Memory B cell (primary cell): Measurements from ENCODE around the gene TLX1.

Experiments
- ATAC-seq: fragments of 150-1000 bp; cut with Tn5 transposase; 2 replicates; pipeline ENCODE4 v1.10.0; 2021; ENCODE audit warnings: low read depth, mild to moderate bottlenecking, moderate library complexity
- DNase-seq, 2 donors: peaks; one replicate each; pipeline ENCODE4 v3.0.0; 2022; ENCODE audit warnings: low spot score in 2 of 2
- H3K27ac Mint-ChIP-seq: one replicate; pipeline ENCODE4 v1.8.0; 2022; ENCODE audit warnings: mild to moderate bottlenecking, moderate library complexity, mixed read lengths
- H3K27me3 Mint-ChIP-seq: one replicate; pipeline ENCODE4 v1.8.0; 2022; ENCODE audit warnings: mixed read lengths
- H3K36me3 Mint-ChIP-seq: one replicate; pipeline ENCODE4 v1.8.0; 2022; ENCODE audit warnings: mild to moderate bottlenecking, mixed read lengths
- H3K4me1 Mint-ChIP-seq: one replicate; pipeline ENCODE4 v1.8.0; 2022; ENCODE audit warnings: mixed read lengths
- H3K4me3 Mint-ChIP-seq: one replicate; pipeline ENCODE4 v1.8.0; 2022; ENCODE audit warnings: mild to moderate bottlenecking, moderate library complexity, mixed read lengths
- H3K9me3 Mint-ChIP-seq: one replicate; pipeline ENCODE4 v1.8.0; 2022; ENCODE audit warnings: mixed read lengths

The TLX1 gene

DNA sequence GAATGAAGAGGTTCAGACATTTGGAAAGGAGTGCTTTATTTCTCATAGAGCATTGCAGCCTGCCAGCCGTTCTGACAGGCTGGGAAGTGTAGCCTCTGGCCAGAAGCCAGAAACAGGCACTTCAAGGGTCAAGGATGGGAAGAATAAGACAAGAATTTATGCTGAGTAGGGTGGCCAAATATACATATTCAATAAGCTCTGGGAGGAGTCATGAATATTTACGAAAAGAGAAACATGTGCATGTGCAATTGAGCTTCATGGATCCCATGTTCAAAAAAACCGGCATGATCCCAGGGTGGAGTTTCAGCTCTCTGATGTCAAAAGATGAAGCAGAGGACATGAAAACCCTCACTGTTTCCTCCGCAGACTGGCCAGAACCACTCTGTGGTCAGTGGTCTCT, 32.9 kb downstream of the TLX1 start:
- Mint-ChIP-seq H3K9me3 (peaks cover 8% of the 10 kb centered on the region), H3K27ac (no peak overlapping the region), H3K27me3 (peaks cover 29% of the 10 kb centered on the region), H3K36me3 (peaks cover 2% of the 10 kb centered on the region), H3K4me1 (peaks cover 10% of the 10 kb centered on the region), H3K4me3 (no peak overlapping the region)
- no peak for DNase-seq
- ATAC-seq = no peak

DNA sequence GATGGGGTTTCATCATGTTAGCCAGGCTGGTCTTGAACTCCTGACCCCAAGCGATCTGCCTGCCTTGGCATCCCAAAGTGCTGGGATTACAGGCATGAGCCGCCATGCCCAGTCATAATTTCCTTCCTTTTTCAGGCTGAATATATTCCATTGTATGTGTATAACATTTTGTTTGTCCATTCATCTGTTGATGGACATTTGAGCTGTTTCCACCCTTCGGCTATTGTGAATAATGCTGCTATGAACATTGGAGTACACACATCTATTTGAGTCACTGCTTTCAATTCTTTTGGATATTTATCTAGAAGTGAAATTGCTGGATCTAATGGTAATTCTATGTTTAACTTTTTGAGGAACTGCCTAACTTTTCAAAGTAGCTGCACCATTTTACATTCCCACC, 34.6 kb downstream of the TLX1 start:
- Mint-ChIP-seq H3K27me3 (peaks cover 31% of the 10 kb centered on the region), H3K27ac (no peak overlapping the region), H3K9me3 (peaks cover 12% of the 10 kb centered on the region), H3K36me3 (peaks cover 4% of the 10 kb centered on the region), H3K4me1 (peaks cover 10% of the 10 kb centered on the region), H3K4me3 (no peak overlapping the region)
- no peak for DNase-seq
- no peak for ATAC-seq

DNA sequence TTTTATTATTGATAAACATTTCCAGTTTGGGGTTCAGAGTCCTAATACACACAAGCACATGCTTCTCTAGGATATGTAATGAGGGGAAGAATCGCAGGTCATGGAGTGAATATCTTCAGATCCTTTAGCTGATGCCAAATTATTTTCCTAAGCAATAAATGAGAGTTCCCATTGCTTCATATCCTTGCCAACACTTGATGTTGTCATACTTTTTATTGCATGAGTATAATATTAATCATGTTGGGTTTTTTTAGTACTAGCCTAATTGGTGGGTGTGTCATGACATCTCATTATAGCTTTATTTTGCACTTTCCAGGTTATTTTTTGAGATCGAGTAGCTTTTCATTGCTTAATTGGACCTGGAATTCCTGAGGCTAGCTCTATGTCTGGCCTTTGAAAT, 35.3 kb downstream of the TLX1 start:
- Mint-ChIP-seq H3K9me3 (peaks cover 12% of the 10 kb centered on the region), H3K27ac (no peak overlapping the region), H3K4me3 (no peak overlapping the region), H3K27me3 (peaks cover 31% of the 10 kb centered on the region), H3K4me1 (peaks cover 9% of the 10 kb centered on the region), H3K36me3 (peaks cover 4% of the 10 kb centered on the region)
- DNase-seq = no peak
- no peak for ATAC-seq

DNA sequence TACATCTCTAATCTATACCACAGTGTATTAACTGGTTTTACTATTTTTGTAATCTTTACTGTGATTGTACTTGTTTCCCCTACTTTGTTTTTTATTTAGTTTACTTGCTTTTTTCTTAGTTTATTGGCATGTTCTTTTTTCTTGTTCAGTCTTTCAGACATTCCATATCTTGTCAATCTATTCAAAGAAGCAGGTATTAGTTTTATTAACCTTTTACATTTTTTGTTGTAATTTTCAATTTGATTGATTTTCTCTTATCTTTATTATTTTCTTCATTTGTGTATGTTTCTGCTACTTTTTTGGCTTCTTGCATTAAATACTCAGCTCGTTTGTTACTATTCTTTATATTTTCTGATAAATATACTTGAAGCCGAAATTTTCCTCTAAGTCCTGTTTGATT, 41.6 kb downstream of the TLX1 start:
- Mint-ChIP-seq H3K27me3 (peaks cover 26% of the 10 kb centered on the region), H3K4me3 (no peak overlapping the region), H3K27ac (no peak overlapping the region)

DNA sequence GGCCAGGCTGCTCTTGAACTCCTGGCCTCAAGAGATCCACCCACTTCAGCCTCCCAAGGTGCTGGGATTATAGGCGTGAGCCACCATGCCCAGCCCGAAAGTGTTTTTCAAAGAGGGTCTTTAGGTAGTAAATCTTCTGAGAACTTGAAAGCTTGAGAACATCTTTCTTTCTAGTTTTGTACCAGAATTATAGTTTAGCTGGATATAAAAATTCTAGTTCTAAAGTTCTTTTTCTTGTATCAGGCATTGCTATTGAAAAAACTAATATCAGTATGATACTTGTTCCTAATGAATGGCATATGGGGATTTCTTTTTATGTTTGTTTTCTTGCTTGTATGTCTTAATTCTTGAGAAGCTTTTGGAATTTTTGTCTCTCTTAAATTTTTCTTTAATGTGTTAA, 43.2 kb downstream of the TLX1 start:
- ATAC-seq = no peak
- Mint-ChIP-seq H3K27me3 (peaks cover 16% of the 10 kb centered on the region), H3K4me1 (peaks cover 4% of the 10 kb centered on the region), H3K9me3 (peaks cover 13% of the 10 kb centered on the region), H3K27ac (no peak overlapping the region), H3K4me3 (no peak overlapping the region), H3K36me3 (peaks cover 4% of the 10 kb centered on the region)
- DNase-seq = no peak

More for the DNA sequence above, 41.6 kb downstream of the TLX1 start:
- Mint-ChIP-seq H3K9me3 (peaks cover 23% of the 10 kb centered on the region), H3K36me3 (peaks cover 7% of the 10 kb centered on the region), H3K4me1 (peaks cover 4% of the 10 kb centered on the region)
- DNase-seq = no peak
- no peak for ATAC-seq

DNA sequence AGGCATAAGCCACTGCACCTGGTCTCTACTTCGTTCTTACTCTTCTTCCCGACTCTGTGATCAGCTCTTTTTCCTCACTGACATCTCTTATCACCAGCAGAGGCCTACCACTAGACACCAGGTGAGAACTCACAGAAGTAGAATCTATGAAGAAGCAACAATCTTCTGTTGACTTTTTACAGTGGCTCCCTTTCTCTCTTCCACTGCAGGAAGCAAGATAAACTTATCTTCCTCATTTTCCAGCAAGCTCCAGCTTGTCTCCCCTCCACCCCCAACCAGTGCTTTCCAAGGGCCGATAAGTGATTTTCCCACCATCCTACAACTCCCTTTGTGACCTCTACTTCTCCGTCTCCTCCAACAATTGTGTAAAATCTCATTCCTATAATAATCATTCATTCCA, 45.5 kb downstream of the TLX1 start:
- peaks cover 4% of the 10 kb centered on the region for H3K4me1 Mint-ChIP-seq
- H3K9me3 Mint-ChIP-seq = peaks cover 12% of the 10 kb centered on the region
- DNase-seq (no peak), ATAC-seq (no peak)
- peaks cover 18% of the 10 kb centered on the region for H3K27me3 Mint-ChIP-seq
- H3K4me3 Mint-ChIP-seq = no peak overlapping the region
- H3K27ac Mint-ChIP-seq = no peak overlapping the region
- peaks cover 3% of the 10 kb centered on the region for H3K36me3 Mint-ChIP-seq

DNA sequence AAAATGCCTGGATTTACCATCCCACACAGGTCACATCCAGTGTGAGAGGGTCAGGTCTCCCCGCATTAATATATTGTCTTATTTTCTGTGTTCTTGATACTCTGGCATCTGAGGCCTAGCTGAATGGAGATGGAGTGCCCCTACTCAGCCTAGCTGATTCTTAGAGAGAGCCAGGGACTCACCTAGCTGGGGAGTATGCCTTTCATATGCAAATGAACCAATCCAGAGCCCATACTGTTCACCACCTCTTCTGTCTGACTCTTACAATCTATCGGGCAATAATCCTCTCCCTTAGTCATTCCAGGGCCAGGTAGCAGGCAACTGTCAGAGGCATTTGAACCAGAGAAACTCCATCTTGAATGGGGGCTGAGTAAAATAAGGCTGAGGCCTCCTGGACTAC, 51.8 kb downstream of the TLX1 start:
- H3K4me3 Mint-ChIP-seq = no peak overlapping the region
- no peak overlapping the region for H3K27ac Mint-ChIP-seq
- DNase-seq (no peak), ATAC-seq (no peak)
- H3K36me3 Mint-ChIP-seq = no peaks in the 10 kb centered on the region
- no peaks in the 10 kb centered on the region for H3K4me1 Mint-ChIP-seq
- no peaks in the 10 kb centered on the region for H3K9me3 Mint-ChIP-seq
- peaks cover 8% of the 10 kb centered on the region for H3K27me3 Mint-ChIP-seq

DNA sequence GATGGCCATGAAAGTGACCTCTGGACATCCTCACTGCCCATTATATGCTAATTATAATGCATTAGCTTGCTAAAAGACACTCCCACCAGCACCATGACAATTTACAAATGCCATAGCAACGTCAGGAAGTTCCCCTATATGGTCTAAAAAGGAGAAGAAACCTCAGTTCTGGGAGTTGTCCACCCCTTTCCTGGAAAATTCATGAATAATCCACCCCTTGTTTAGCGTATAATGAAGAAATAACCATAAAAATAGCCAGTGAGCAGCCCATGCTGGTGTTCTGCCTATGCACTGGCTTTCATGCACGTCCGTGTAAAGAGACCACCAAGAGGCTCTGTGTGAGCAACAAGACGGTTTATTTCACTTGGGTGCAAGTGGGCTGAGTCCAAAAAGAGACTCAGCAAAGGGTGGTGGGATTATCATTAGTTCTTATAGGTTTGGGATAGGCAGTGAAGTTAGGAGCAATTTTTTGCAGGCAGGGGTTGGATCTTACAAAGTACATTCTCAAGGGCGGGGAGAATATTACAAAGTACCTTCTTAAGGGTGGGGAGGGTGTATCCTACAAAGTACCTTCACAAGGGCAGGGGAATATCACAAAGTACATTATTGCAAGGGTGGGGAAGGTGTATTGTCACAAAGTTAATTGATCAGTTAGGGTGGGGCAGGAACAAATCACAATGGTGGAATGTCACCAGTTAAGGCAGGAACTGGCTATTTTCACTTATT, 52.5 kb downstream of the TLX1 start:
- no peaks in the 10 kb centered on the region for H3K4me1 Mint-ChIP-seq
- no peaks in the 10 kb centered on the region for H3K36me3 Mint-ChIP-seq
- H3K27ac Mint-ChIP-seq = no peak overlapping the region
- peaks cover 8% of the 10 kb centered on the region for H3K27me3 Mint-ChIP-seq
- no peak for ATAC-seq
- H3K4me3 Mint-ChIP-seq = no peak overlapping the region
- H3K9me3 Mint-ChIP-seq = no peaks in the 10 kb centered on the region
- DNase-seq = no peak
